Thyroid gland (tissue), 4 donors: ENCODE data around the gene PSMD6. TPM values are rescaled to one million over a fixed set of nuclear protein-coding genes. Genes with fewer than 3 reads are reported as not detected.

Source experiments
- DNase-seq, 2 donors: peaks; one replicate each; pipeline ENCODE4 v3.0.0-alpha.2; 2019
- H3K27ac ChIP-seq, 3 donors: fragments of 200-600 bp; sonication (generic); 1 replicate in 2 of 3; 2 replicates in 1 of 3; pipeline ENCODE4 v1.5.1; 2016 to 2019; ENCODE audit warnings: mild to moderate bottlenecking in 1 of 3, moderate library complexity in 1 of 3
- H3K27me3 ChIP-seq: fragments of 200-600 bp; sonication (generic); one replicate; pipeline ENCODE4 v1.5.1; 2019
- H3K36me3 ChIP-seq, 2 donors: fragments of 200-600 bp; sonication (generic); one replicate each; pipeline ENCODE4 v1.5.1; 2016 to 2019
- H3K4me1 ChIP-seq, 2 donors: fragments of 200-600 bp; sonication (generic); one replicate each; pipeline ENCODE4 v1.5.1; 2017 to 2019
- H3K4me3 ChIP-seq, 3 donors: fragments of 200-600 bp; sonication (generic); replicated peaks in 1 of 3; 1 replicate in 2 of 3; 2 replicates in 1 of 3; pipeline ENCODE4 v1.5.1; 2016; ENCODE audit warnings: mild to moderate bottlenecking in 1 of 3
- H3K9me3 ChIP-seq: fragments of 200-600 bp; sonication (generic); one replicate; pipeline ENCODE4 v1.5.1; 2017
- POLR2A ChIP-seq, 2 donors: fragments of 450-650 bp; IDR thresholded peaks; one replicate each; pipeline ENCODE4 v1.6.1; 2017; ENCODE audit warnings: antibody characterized with exemption in 2 of 2, mild to moderate bottlenecking in 2 of 2, moderate library complexity in 1 of 2
- WGBS, 2 donors: methylation state at CpG; one replicate each; pipeline ENCODE4 v1.1.5; 2017; 5-methylcytosine and 5-hydroxymethylcytosine counted together
- intact Hi-C: fragments of 100-400 bp; cut with DNase I; formaldehyde crosslinking; loops from one replicate; pipeline ENCODE4 v1.15.1; 2023
- total RNA-seq, 4 donors: library from RNA; depleted of rRNA; stranded (reverse); fragments of >200 nt; gene quantifications; one replicate each; pipeline ENCODE4 v1.2.3, GENCODE V29; 2016
- TF ChIP-seq, protein P1 (sequence below), 6 experiments: fragments of 200-600 bp in 3 of 6; fragments of 450-650 bp in 3 of 6; sonication (generic) in 3 of 6; IDR thresholded peaks; one replicate each; pipeline ENCODE4 v1.5.1; 2016 to 2019; ENCODE audit warnings: antibody characterized with exemption in 6 of 6, mild to moderate bottlenecking in 2 of 6, inconsistent platforms in 1 of 6, moderate library complexity in 1 of 6

The PSMD6 gene
- 100 to 1,000 TPM in 1 of 4 donors, 10 to 100 TPM in 3; 64.1 to 116 (median 75.3) TPM for total RNA-seq

DNA sequence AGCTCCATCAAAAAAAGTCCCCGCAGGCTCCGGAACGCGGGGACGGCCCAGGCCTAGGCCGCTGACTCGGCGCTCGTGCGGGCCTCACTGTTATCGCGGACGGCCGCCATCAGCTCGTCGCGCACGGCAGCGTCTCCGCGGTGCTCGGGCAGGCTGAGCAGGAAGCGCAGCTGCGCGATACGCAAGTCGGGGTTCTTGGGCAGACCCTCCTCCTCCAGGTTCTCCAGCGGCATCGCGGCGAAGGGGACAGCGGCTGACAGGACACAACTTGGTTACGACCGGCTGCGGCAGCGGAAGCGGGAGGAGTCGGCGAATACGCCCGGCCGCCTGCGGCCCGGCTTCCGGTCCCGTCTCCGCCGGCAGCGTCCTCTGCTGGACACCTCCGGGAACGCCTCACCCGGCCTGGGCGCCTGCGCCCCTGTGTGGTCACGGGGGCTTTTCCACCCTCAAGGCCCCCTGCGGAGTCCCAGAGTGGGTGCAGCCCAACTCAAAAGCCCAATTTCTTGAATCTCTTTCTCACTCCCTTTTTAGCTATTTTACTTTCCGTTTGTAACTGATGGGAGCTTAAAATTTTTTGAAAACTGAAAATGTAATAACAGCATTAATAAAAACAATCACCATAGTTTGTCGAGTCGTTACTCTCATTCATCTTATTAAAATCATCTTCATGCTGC lies at the start of gene PSMD6:
Gene PSMD6, minus strand, starts transcription at position 308 of the 674 bp plus-strand sequence. Its CDS starts 75 bp downstream, at position 233.
- WGBS, 2 donors: 5 to 7% methylated on average over 21 to 32 of the region's 59 CpGs
- TF ChIP-seq, protein P1, sequence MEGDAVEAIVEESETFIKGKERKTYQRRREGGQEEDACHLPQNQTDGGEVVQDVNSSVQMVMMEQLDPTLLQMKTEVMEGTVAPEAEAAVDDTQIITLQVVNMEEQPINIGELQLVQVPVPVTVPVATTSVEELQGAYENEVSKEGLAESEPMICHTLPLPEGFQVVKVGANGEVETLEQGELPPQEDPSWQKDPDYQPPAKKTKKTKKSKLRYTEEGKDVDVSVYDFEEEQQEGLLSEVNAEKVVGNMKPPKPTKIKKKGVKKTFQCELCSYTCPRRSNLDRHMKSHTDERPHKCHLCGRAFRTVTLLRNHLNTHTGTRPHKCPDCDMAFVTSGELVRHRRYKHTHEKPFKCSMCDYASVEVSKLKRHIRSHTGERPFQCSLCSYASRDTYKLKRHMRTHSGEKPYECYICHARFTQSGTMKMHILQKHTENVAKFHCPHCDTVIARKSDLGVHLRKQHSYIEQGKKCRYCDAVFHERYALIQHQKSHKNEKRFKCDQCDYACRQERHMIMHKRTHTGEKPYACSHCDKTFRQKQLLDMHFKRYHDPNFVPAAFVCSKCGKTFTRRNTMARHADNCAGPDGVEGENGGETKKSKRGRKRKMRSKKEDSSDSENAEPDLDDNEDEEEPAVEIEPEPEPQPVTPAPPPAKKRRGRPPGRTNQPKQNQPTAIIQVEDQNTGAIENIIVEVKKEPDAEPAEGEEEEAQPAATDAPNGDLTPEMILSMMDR (IDR thresholded peaks at IDR 0.05): peak; percentile 94 to 100 (median 98)
- peak in 1 of 2 donors; percentile 59 for TF ChIP-seq POLR2A (IDR thresholded peaks at IDR 0.05)
- H3K9me3 ChIP-seq: no peaks in the 10 kb centered on the region
- peak; percentile 81 to 88 for DNase-seq
- peak within 1 kb of the TSS; percentile 64 to 97 (median 95) for H3K4me3 ChIP-seq
- peaks cover 0 to 10% of the 10 kb centered on the region in 2 donors for H3K36me3 ChIP-seq
- H3K4me1 ChIP-seq: peaks cover 10 to 14% of the 10 kb centered on the region in 2 donors
- H3K27ac ChIP-seq: peak within 1 kb of the TSS; percentile 54 to 86 (median 57)
- H3K27me3 ChIP-seq: no peaks in the 10 kb centered on the region
- intact Hi-C loops: no loop called here

DNA sequence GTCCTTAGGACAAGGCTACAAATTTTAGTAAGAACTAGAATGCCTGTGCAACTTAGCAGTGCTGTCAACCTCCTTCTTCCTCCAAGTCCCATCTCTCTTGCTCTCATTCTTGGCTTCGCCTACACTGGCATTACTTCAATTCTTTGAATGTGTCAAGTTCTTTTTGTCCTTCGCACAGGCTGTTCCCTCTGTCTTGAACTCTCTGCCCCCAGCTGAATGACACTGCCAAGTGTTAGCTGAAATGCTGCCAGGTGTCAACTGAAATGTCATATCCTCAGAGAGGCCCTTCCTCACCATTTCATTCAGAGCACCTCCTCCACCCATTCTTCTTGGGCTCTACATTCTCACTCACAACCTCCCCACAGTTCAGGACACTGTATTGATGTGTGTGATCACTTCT lies 48.8 kb upstream of the PSMD6 start:
- intact Hi-C loops: no loop called here
- Histone ChIP-seq H3K27me3 (no peaks in the 10 kb centered on the region), H3K4me3 (no peak overlapping the region), H3K36me3 (no peaks in the 10 kb centered on the region), H3K27ac (no peak overlapping the region), H3K9me3 (no peaks in the 10 kb centered on the region), H3K4me1 (peaks cover 7 to 11% of the 10 kb centered on the region in 2 donors)
- no peak for TF ChIP-seq POLR2A (IDR thresholded peaks at IDR 0.05)
- TF ChIP-seq, protein P1 (IDR thresholded peaks at IDR 0.05): no peak
- WGBS, 2 donors: 75 to 82% methylated on average over 2 of the region's 2 CpGs
- DNase-seq: peak in 1 of 2 donors; percentile 15

DNA sequence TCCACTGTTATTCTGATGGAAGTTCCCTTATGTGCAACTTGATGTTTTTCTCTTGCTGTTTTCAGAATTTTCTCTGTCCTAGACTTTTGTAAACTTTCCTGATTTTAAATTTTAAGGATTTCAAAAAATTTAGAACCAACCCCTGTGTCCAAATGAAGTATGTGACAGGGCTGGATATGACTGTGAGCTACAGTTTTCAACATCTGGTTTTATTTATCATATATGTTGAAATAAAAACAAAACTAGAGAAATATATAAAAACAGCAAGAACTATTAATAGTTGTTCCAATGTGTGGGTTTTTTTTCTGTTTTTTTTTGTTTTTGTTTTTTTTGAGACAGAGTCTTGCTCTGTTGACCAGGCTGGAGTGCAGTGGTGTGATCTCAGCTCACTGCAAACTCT lies 47.4 kb upstream of the PSMD6 start:
- DNase-seq: no peak
- H3K27ac ChIP-seq: no peak overlapping the region
- intact Hi-C loops: no loop called here
- peaks cover 7 to 11% of the 10 kb centered on the region in 2 donors for H3K4me1 ChIP-seq
- H3K4me3 ChIP-seq: no peak overlapping the region
- H3K27me3 ChIP-seq: no peaks in the 10 kb centered on the region
- no peaks in the 10 kb centered on the region for H3K9me3 ChIP-seq
- TF ChIP-seq POLR2A (IDR thresholded peaks at IDR 0.05): no peak
- TF ChIP-seq, protein P1 (IDR thresholded peaks at IDR 0.05): no peak
- no peaks in the 10 kb centered on the region for H3K36me3 ChIP-seq

DNA sequence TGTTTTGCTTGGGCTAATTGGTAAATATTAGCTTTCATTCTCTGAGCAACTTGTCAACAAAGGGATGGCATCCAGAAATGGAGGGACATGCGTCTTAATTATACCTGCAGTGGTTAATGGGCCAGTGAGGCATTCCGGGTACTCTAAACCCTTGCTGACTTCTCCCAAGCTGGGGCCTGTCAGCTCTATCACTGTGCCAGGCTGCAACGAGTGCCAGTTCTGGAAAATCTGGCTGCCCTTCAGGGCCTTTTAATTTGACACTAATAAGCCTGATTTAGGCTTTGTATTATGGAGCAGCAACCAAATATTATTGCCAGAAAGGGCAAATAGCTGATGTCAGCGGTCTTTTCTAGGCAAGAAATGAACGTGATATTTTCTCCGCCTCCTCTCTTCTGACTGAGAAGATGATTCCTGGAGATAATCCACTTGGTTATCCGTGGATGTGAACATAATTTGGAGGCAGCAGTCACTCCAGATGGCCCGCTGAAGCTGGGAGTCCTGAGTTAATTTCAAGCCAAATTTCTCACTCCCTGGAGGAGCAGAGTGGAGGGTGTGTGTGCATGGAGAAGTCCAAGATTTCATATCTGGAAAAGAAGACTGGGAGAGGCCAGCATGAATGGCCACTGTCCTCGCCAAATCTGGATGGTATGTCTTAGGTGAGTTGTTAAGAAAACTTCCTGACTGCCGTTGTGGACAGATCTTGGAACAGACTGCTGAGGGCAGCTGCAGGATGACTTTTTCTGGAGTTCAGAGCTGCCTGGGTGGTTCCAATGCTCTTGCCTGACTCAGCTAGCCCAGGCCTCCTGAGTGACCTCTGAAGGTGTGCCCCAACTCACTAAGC lies 44.4 kb upstream of the PSMD6 start:
- Histone ChIP-seq H3K27ac (no peak overlapping the region), H3K36me3 (no peaks in the 10 kb centered on the region), H3K4me3 (no peak overlapping the region), H3K27me3 (no peaks in the 10 kb centered on the region), H3K9me3 (no peaks in the 10 kb centered on the region), H3K4me1 (peaks cover 14 to 24% of the 10 kb centered on the region in 2 donors)
- peak; percentile 13 to 34 for DNase-seq
- TF ChIP-seq, protein P1 (IDR thresholded peaks at IDR 0.05): no peak
- no peak for TF ChIP-seq POLR2A (IDR thresholded peaks at IDR 0.05)
- intact Hi-C loops: no loop called here
- WGBS, 2 donors: 66 to 70% methylated on average over 10 of the region's 10 CpGs

DNA sequence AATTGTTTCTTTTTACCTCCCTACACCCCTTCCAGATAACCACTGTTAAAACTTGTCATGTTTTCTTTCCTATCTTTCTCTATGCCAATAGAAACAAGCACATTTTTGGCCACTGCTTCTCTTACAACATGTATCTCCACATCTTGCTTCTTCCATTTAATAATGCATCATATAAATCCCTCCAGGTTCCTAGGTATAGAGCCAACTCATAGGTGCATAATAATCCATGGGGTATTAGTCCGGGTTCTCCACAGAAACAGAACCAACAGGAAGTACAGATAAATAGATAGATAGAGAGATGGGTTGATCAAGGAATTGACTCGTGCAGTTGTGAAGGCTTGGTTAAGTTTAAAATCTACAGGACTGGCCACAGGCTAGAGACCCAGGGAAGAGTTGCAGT lies 41.5 kb upstream of the PSMD6 start:
- Histone ChIP-seq H3K36me3 (no peaks in the 10 kb centered on the region), H3K27ac (no peak overlapping the region), H3K4me1 (peaks cover 19 to 30% of the 10 kb centered on the region in 2 donors), H3K4me3 (no peak overlapping the region), H3K27me3 (no peaks in the 10 kb centered on the region), H3K9me3 (no peaks in the 10 kb centered on the region)
- DNase-seq: no peak
- intact Hi-C loops: no loop called here
- TF ChIP-seq, protein P1 (IDR thresholded peaks at IDR 0.05): no peak
- no peak for TF ChIP-seq POLR2A (IDR thresholded peaks at IDR 0.05)
- WGBS, 2 donors: 92 to 96% methylated on average over 2 of the region's 2 CpGs
